Measurements from ENCODE around the gene TIAM1. TPM values are rescaled to one million over a fixed set of nuclear protein-coding genes. Genes with fewer than 3 reads are reported as not detected.

Gene TIAM1
- total RNA-seq, 1 donor from 2014 or later, result 10.4 TPM

DNA sequence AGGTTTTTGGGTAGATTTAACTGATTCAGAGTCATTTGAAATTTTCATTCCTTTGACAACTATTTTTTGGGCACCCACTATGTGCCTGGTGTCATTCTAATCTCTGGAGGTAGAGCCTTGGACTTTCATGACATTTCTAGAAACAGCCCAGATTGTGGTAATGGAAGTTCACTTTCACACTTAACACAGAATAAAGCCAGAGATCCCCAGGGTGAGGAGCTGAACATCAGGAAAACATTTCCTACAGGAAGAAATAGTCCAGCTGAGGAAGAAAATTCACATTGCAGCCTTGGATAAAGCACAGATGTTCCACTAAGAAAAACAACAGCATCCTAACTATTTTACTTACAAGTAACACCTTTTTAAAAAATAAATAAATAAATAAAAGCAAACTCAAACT, 203.4 kb downstream of the TIAM1 start:
- DNase-seq (ENCODE audit: low spot score), result no peak

DNA sequence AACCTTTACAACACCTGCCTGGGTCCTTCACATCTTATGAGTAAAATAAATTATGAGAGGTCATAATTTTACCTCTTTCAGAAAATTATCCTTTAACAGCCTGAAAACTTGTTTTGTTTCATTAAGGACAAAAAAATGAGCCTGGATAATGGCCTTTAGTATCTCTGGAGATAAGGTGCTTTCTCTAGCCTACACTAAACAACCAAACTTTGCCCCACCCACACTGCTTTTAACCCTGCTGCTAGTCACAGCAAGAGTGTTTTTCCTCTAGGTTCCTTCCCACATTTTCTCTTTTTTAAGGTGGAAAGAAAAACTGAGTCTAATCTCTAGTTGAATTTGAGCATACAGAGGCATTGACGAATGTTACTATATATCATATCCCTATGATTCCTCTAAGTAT, 204.0 kb downstream of the TIAM1 start:
- no peak for DNase-seq (ENCODE audit: low spot score)

DNA sequence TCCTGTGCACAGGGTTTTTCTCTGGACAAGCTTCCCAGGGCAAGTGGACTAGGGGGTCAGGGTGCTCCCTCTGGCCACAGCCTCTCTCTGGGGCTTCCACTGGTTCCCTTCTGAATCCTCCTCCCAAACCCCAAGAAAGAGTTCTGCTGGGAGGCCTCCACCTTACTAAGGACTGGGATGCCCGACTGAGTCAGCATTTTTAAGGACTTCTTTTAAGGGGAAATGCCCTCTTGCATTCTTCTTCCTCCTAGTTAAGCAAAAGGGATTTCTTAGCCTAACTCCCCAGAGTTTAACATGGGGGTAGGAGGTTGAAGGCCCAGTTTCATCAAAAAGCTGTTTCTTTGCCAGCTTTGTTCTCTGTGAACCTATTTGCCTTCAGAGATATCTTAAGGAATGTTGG, 206.1 kb downstream of the TIAM1 start:
- no peak for DNase-seq (ENCODE audit: low spot score)

DNA sequence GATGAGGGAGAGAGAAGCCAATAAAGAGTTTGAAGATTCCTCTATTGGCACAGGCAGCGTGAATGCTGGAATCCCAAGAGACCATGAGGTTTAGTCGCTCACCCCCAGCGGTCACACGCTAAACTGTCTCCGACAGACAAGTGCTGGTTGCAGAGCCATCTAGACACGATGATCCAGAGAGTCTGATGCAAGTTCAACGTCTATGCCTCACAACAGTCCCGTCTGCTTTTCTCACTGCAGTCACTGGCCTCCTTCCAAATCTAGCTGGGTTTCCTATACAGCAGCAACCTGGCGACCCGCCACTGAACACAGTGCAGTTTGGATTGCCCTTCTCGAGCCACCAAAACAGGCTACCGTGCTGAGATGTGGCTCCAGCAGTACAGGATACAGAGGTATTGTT, 207.2 kb downstream of the TIAM1 start:
- DNase-seq (ENCODE audit: low spot score), result no peak

DNA sequence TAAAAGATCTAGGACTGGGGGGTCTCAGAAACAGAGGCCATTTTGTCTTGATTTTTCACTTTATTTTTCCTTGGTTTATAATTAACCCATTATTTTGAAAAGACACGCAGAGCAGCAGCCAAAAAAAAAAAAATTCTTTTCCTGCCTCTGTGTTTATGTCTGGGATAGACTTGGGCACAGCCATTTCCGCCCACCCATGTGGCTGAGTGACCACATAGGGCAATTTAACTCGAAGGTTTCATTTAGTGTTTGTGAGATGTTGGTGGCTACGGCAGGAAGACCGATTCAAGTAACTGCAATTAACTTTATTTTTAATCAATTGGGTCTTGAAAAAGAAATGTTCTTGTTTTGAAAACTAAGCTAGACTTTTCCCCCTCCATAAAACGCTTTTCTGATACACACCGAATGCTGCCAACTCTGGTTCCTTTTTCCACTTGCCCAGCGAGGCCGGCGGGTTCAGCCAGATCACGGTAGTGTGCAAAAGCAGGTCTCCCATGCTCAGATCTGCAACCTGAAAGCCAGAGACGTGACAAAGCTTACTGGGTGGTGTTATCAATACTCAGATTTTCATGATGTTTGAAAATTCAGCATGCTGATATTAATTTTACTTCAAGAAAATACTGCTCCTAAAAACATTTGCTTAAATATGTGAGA, 208.4 kb downstream of the TIAM1 start:
- no peak for DNase-seq (ENCODE audit: low spot score)

DNA sequence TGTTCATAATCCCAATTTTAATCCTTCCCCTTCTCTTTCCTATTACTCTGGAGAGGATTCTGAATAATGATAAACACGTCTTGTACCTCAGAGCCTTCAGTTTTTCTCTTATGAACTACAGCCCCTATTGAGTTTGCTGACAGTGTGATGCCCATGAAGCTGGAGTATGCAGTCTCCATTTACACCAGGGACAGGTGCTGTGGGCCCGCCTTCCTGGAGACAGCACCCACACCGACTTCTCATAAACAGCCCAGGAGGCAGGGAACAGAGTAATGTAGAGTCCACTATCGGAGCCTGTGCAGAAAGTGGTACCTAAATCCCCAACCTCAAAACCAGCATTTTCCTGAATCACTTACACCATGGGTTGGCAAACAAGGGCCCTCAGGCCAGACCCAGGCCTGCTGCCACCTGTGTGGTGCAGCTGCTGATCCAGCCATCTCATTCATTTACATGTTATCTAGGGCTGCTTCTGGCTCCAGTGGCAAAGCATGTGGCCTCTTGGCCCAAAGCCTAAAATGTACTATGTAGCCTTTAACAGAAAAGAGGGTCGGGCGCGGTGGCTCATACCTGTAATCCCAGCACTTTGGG, 210.7 kb downstream of the TIAM1 start:
- no peak for DNase-seq (ENCODE audit: low spot score)

DNA sequence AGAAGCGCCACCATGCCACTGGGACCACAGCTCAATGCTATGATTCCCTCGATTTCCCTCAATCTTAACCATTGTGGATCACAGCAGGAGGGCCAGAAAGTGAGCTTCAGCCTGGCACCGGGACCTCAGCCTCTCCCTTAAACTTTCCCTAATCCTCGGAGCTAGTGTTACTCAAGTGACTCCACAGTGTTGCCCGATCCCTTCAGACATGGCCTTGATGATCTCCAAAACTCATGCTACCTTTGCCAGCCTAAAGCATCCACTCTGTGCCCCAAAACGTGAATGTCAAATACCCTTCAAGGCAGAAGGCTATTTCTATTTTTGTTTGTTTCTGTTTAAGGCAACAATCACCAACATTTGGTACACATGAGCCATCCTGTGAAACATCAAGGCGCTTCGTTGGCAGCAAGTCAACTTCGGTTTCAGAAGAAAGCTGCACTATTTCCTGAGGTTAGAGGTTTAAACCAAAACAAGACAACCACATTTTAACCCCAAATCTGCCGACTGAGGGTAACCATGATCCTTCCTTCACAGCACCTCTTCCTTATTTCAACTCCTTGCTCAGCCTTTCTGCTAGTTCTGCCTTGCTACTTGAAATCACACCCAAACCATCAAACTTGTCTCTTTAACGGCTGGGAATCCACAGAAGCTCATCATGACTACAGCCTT, 211.4 kb downstream of the TIAM1 start:
- DNase-seq (ENCODE audit: low spot score), result no peak

DNA sequence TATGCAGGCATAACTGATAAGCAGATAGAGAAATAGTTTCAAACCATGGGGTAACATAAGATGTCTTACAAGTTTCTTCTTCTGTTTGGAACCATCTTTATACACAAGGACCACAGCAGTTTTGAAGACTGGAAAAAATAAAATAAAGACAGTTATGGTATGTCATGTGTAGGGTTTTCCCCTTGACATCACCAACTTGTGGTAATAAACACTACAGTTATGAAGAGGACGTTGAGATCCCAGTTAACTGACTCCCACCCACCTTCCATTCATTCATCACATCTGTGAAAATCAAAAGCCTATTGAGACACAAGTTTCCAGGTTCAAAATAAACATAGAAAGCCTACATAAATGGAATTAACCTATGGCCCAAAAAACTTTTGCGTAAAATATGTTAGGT, 213.2 kb downstream of the TIAM1 start:
- DNase-seq (ENCODE audit: low spot score), result no peak

DNA sequence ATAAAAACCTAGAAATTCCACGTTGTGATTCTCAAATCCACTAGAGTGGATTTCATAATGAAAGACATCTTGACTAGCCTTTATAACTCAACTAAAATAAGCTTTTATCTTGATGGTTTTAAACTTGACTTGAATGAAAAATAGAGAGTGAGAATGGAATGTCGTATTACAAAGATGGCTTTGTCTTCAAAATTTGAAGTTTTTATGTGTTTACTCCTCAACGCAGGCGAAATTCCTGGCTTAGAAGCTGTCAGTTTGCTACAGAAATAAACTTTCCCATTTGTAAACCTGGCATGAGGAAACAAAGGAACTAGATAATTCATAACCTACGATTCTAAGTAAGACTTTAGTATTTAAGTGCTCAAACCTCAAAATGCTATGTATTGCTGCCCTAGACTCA, 215.8 kb downstream of the TIAM1 start:
- no peak for DNase-seq (ENCODE audit: low spot score)

DNA sequence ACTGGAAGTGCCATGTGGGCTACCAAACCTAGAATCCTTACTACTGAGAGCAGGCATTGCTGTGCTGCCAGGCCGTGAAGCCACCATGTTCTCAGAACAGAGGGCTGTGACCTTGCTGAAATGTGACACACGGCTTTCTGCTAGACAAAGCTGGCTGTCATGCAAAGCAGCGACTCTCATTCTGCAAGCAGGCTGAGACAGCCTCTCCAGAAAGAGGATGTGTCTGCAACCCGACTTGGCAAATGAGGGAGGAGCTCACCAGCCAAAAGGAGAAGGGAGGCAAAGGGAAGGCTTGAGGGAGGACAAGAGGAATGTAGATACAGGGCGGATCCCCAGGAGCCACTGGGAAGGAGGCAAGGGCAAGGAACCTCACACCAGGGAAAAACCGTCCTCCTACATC, 220.1 kb downstream of the TIAM1 start:
- no peak for DNase-seq (ENCODE audit: low spot score)

DNA sequence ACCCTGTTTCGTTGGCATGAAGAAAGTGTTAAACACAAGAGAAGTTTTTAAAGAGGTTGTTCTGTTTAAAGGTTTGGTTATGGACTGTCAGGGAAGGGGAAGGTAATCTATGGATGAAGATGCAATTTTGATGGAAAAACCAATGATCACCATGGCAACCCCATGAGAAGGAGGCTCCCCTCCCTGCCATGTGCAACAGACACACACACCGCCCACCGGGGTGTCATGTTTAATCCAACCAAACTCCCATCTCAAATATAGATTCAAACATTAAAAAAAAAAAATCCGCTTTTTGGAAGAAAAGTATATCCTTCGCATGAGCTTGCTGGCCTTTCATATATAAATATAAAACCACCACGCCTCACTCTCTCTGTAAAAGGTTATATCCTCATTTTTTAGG, 224.9 kb downstream of the TIAM1 start:
- no peak for DNase-seq (ENCODE audit: low spot score)

DNA sequence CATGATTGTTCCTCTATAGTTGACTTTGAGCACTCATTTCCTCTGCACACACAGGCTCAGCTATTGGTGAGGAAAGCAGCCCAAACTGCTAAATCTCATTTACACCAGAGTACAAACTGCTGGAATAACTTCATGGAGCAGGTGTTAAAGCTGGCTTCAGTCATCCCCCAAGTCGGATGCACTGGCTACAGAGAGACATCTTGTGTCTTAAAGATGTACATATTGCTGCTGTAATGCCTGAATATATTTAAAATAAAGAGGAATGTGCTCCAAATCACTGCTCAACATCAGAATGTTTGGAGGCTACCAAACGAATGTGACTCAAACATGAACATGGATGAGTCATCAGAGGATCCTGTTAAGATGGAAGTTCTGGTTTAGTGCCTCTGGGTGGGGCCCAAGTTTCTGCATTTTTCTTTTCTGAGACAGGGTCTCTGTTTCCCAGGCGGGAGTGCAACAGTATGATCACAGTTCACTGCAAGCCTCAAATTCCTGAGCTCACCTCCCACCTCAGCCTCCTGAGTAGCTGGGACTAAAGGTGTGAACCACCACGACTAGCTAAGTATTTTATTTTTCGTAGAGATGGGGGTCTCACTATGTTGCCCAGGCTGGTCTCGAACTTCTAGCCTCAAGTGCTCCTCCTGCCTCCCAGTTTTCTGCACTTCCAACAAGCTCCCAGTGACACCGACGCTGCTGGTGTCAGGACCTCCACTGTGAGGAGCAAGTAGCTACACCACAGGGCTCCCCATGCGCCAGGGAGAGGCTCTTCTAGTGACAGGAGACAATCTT, 226.7 kb downstream of the TIAM1 start:
- DNase-seq (ENCODE audit: low spot score), result no peak

DNA sequence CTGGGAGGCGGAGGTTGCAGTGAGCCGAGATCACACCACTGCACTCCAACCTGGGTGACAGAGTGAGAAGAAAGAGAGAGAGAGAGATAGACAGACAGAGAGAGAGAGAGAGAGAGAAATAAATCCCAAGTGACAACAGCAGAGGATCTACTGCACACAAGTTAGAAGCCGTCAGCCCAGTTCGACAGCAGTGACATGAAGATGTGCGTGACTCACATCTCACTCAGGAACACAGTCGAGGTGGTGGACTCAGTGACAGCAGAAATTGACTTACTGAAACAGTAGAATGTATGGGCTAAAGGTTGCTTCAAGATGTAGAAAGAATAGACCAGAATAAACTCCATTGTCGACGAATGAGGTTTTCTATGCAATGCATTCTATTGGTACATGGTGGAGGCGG, 228.8 kb downstream of the TIAM1 start:
- DNase-seq (ENCODE audit: low spot score), result no peak

DNA sequence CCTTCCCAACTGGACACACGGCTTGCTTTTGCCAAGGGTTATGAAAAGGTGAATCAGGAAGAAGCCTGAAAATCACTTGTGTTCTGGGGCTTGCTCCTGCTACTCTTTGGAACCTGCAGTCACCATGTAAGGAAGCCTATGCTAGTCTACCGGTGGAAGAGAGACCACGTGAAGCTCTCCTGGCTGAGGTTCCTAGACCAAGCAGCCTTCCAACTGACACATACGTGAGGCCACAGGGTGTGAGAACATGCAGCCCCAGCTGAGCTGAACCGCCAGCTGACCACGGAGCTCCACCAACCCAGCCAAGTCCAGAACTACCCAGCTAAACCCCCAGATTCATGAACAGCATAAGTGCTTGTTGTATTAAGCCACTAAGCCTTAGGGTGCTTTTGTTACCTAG, 233.0 kb downstream of the TIAM1 start:
- DNase-seq (ENCODE audit: low spot score), result no peak

DNA sequence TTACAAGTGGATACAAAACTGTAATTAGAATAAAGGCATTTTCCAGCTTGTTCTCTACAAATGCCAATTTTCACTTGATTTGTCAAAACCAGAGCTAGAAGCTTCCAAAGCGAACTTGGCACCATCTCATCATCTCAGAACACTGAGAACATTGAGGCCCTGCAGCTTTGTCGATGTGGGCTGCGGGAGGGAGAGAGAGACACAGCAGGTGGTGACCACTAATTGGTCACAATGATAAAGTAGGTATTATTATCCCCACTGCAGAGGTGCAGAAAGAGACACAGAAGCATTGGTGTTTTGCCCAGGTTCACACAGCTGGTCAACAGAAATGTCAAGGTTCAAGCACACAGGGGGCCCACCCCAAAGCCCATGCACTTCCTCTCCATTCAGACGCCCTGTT, 233.6 kb downstream of the TIAM1 start:
- DNase-seq (ENCODE audit: low spot score), result no peak

DNA sequence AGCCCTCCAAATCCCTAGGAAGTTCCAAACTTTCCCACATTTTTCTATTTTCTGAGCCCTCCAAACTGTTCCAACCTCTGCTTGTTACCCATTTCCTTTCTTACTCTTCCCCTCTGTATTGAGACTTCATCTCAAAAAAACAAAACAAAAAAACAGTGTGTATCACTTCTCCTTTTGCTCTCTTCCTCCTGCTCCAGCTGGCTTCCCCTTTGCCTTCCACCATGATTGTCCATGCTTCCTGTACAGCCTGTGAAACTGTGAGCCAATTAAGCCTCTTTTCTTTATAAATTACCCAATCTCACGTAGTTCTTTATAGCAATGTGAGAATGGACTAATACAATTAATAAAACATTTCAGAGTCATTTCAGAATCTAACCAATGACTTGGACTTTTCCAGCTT, 236.2 kb downstream of the TIAM1 start:
- DNase-seq (ENCODE audit: low spot score), result no peak

DNA sequence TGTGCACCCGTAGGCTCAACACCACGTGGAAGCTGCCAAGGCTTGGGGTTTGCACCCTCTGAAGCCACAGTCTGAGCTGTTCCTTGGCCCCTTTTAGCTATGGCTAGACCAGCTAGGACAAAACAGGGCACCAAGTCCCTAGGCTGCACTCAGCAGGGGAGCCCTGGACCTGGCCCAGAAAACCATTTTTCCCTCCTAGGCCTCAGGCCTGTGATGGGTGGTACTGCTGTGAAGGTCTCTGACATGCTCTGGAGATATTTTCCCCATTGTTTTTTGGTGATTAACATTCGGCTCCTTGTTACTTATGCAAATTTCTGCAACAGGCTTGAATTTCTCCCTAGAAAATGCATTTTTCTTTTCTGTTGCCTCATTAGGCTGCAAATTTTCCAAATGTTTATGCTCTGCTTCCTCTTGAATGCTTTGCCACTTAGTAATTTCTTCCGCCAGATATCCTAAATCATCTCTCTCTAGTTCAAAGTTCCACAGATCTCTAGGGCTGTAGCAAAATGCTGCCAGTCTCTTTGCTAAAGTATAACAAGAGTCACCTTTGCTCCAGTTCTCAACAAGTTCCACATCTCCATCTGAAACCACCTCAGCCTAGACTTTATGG, 236.8 kb downstream of the TIAM1 start:
- no peak for DNase-seq (ENCODE audit: low spot score)

DNA sequence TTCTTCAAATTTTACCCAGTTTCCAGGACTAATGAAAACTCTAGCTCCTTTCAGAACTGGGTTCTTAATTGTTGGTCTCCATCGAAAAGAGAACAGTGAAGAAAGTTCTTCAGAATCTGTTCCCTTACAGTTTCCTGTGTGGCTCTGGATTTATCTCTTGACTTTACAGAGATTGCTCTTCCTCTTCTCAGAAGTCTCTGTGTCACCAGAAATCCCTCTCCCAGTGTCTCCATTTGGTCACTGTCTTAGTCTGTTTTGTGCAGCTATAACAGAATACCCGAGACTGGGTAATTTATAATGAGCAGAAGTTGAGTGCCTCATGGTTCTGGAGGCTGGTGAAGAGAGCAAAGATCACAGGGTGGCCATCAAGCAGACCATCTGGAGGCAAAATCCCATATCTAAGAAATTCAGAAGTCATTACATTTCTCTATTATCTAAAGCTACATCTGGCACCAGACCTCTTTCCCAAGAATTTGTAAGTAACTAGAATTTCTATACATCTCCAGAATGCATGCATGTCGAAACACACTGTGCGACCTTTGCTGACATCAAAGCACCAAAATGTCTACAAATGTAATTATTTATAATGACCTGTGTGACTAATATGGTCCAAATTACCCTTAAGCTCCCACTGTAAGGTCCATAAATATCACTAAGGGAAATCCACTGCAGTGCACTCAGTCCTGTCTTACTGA, 240.3 kb downstream of the TIAM1 start:
- no peak for DNase-seq (ENCODE audit: low spot score)

DNA sequence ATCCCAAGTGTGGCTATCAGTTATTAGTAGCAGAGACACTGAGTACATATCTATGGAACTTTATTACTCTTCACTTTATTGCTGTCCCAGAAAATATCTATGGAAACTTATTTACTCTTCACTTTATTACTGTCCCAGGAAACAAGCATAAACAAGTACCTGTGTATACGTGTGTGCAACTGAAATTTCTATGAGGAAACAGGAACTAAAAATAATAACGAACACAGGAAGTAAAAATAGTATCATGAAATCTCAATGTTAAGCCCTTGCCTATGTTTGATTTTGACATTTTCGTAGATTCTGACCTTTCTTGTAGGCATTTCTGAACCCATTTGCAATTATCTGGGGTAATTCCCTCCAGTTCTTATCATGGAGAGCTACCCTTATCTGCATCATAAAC, 240.9 kb downstream of the TIAM1 start:
- no peak for DNase-seq (ENCODE audit: low spot score)

DNA sequence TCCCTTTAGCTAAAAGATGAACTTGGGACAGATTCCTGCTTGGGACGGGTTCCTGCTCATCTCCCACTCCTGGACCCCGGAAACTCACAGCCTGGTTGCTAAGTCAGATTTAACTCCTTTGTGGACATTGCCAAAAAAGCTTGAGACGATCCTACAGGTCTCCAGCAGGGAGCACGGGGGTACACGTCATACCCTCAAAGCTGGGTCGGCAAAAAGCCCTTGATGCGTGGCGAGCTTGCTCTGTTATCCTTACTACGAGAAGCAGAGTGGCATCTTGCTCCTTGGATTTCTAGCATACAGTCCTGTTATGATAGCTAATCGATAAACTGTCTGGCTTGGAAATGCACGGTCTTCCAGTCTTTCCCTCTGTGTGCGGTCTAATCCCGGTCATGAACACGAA, 244.9 kb downstream of the TIAM1 start:
- no peak for DNase-seq (ENCODE audit: low spot score)

DNA sequence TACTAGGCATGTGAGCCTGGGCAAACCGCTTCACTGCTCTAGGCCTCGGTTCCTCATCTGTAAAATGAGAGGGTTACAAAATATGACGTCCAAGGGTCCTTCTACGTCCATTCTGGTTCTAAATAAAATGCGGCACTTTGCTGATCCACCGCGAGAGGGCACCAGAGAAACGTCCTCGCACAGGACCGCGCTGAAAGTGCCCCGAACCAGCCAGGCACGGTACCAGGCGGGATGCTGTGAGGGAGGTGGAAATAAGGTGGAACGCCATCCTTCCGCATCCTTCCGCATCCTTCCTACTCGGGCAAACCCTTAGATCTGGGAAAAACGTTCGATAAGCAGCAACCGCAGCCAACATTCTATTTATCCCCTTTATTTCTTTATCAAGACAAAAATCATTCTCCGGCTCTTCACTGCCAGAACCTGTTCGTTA, 245.5 kb downstream of the TIAM1 start:
- DNase-seq (ENCODE audit: low spot score), result no peak

Measured in mesenteric fat pad (tissue), 1 donor.